ENCODE data around the gene FCGR3A. TPM values are rescaled to one million over a fixed set of nuclear protein-coding genes. Genes with fewer than 3 reads are reported as not detected.

Gene FCGR3A
- total and polyA plus RNA-seq, 2 of the 4 experiments (the other 2 are of a cell fraction): not detected

GRCh38 chr1:161502641-161503393 lies 46.8 kb downstream of the FCGR3A start:
- ATAC-seq (ENCODE audit: low read depth): no peak
- Histone ChIP-seq H2AK9ac (replicated peaks; ENCODE audit: low read depth, low read length, poor library complexity) (no peak overlapping the region), H2BK5ac (ENCODE audit: low read depth, low read length, poor library complexity, severe bottlenecking) (no peak overlapping the region), H3K27me3 (ENCODE audit: control insufficient read depth, insufficient read depth, low read length) (peaks cover 9% of the 10 kb centered on the region), H3K36me3 (ENCODE audit: control insufficient read depth, insufficient read depth, low read length) (no peaks in the 10 kb centered on the region), H4K91ac (ENCODE audit: insufficient read depth, low read depth, low read length) (no peak overlapping the region), H3K56ac (ENCODE audit: extremely low read depth, insufficient read depth, low read length) (no peak overlapping the region), H2BK120ac (ENCODE audit: low read depth, low read length) (no peak overlapping the region), H2AFZ (replicated peaks; ENCODE audit: low read length, poor library complexity) (no peak overlapping the region), H2BK15ac (ENCODE audit: low read depth, low read length) (no peak overlapping the region), H3K4me2 (ENCODE audit: low read depth, low read length) (no peak overlapping the region), H3K79me1 (ENCODE audit: low read depth in 1 of 2, low read length in 2 of 2) (no peaks in the 10 kb centered on the region), H3K18ac (ENCODE audit: low read depth, low read length) (no peak overlapping the region), H3K9ac (ENCODE audit: low read depth, low read length) (no peak overlapping the region), H3K4ac (ENCODE audit: low read depth, low read length) (no peak overlapping the region), H4K8ac (ENCODE audit: low read depth in 2 of 2, low read length in 2 of 2) (no peak overlapping the region), H3K27ac (ENCODE audit: insufficient read depth, low read length) (no peak overlapping the region), H3K9me3 (ENCODE audit: control insufficient read depth, insufficient read depth, low read length) (no peaks in the 10 kb centered on the region), H2BK20ac (ENCODE audit: low read depth, low read length) (no peak overlapping the region), H2AK5ac (ENCODE audit: low read depth, low read length) (no peak overlapping the region), H4K5ac (ENCODE audit: low read depth, low read length) (no peak overlapping the region), H3K4me1 (ENCODE audit: control insufficient read depth, insufficient read depth, low read length) (peaks cover 3% of the 10 kb centered on the region), H3K14ac (replicated peaks; ENCODE audit: low read depth, low read length) (no peak overlapping the region), H4K20me1 (ENCODE audit: insufficient read depth, low read length) (no peaks in the 10 kb centered on the region), H3K9me1 (ENCODE audit: insufficient read depth, low read length) (0 out of 2 replicates have a peak, but pooled peaks cover 5% of the 10 kb centered on the region), H3K23ac (ENCODE audit: low read depth, low read length) (no peak overlapping the region), H3K4me3 (ENCODE audit: insufficient read depth, low read depth, low read length) (no peak overlapping the region)
- ChIA-PET CTCF (no interaction called here), POLR2A (ENCODE audit: unreplicated experiment) (no interaction called here)
- in situ Hi-C loops (cut with MboI; ENCODE audit: low sequenced_read_pairs) (no loop called here), intact Hi-C loops (cut with micrococcal nuclease) (no loop called here), dilution Hi-C loops (cut with HindIII; ENCODE audit: low sequenced_read_pairs, unreplicated experiment) (no loop called here)
- DNase-seq: peak; percentile 24
- TF ChIP-seq MAFK (IDR thresholded peaks at IDR 0.05; ENCODE audit: low read depth, low read length) (no peak), SMC3 (IDR thresholded peaks at IDR 0.05; ENCODE audit: low read depth, low read length) (no peak), MAZ (IDR thresholded peaks at IDR 0.05; ENCODE audit: borderline replicate concordance, low read depth, low read length) (no peak), BHLHE40 (IDR thresholded peaks at IDR 0.05; ENCODE audit: low read depth, low read length) (no peak), RFX5 (IDR thresholded peaks at IDR 0.05; ENCODE audit: low read depth, low read length) (no peak), CEBPB (IDR thresholded peaks at IDR 0.05; ENCODE audit: low read depth, low read length) (no peak), RCOR1 (IDR thresholded peaks at IDR 0.05; ENCODE audit: insufficient replicate concordance, low read length) (no peak), FOS (IDR thresholded peaks at IDR 0.05; ENCODE audit: low read depth, low read length) (no peak)
- TF ChIP-seq, protein P1, sequence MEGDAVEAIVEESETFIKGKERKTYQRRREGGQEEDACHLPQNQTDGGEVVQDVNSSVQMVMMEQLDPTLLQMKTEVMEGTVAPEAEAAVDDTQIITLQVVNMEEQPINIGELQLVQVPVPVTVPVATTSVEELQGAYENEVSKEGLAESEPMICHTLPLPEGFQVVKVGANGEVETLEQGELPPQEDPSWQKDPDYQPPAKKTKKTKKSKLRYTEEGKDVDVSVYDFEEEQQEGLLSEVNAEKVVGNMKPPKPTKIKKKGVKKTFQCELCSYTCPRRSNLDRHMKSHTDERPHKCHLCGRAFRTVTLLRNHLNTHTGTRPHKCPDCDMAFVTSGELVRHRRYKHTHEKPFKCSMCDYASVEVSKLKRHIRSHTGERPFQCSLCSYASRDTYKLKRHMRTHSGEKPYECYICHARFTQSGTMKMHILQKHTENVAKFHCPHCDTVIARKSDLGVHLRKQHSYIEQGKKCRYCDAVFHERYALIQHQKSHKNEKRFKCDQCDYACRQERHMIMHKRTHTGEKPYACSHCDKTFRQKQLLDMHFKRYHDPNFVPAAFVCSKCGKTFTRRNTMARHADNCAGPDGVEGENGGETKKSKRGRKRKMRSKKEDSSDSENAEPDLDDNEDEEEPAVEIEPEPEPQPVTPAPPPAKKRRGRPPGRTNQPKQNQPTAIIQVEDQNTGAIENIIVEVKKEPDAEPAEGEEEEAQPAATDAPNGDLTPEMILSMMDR (conservative IDR thresholded peaks at IDR 0.05; ENCODE audit: low read depth, low read length): no peak
- no TSS peak for BruUV-seq (replicated peaks)
- no CpG with 5 or more reads among the region's 1 CpG for WGBS, 2 experiments (ENCODE audit: extremely low coverage in 2 of 2, insufficient read length in 1 of 2)

All from IMR-90 (cell line).